Mucosa of stomach (tissue), 1 donor: ENCODE measurements around the gene ERG.

Experiments used
- H3K27me3 ChIP-seq: one replicate; pipeline ENCODE4 v1.7.0; 2013; ENCODE audit warnings: mild to moderate bottlenecking, low read length; ENCODE audit not compliant: control insufficient read depth, insufficient read depth
- H3K36me3 ChIP-seq: one replicate; pipeline ENCODE4 v1.7.0; 2013; ENCODE audit warnings: low read length; ENCODE audit not compliant: control insufficient read depth, insufficient read depth
- H3K4me1 ChIP-seq: one replicate; pipeline ENCODE4 v1.7.0; 2013; ENCODE audit warnings: mild to moderate bottlenecking, low read length; ENCODE audit not compliant: control insufficient read depth, insufficient read depth
- H3K4me3 ChIP-seq: one replicate; pipeline ENCODE4 v1.7.0; 2013; ENCODE audit warnings: low read length
- H3K9ac ChIP-seq: one replicate; pipeline ENCODE4 v1.7.0; 2013; ENCODE audit warnings: mild to moderate bottlenecking, low read length, moderate library complexity
- H3K9me3 ChIP-seq: one replicate; pipeline ENCODE4 v1.7.0; 2013; ENCODE audit warnings: mild to moderate bottlenecking, low read length, moderate library complexity; ENCODE audit not compliant: control insufficient read depth
- donor health status: Pancreatic carcinoma.

ERG gene, protein sequence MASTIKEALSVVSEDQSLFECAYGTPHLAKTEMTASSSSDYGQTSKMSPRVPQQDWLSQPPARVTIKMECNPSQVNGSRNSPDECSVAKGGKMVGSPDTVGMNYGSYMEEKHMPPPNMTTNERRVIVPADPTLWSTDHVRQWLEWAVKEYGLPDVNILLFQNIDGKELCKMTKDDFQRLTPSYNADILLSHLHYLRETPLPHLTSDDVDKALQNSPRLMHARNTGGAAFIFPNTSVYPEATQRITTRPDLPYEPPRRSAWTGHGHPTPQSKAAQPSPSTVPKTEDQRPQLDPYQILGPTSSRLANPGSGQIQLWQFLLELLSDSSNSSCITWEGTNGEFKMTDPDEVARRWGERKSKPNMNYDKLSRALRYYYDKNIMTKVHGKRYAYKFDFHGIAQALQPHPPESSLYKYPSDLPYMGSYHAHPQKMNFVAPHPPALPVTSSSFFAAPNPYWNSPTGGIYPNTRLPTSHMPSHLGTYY

DNA sequence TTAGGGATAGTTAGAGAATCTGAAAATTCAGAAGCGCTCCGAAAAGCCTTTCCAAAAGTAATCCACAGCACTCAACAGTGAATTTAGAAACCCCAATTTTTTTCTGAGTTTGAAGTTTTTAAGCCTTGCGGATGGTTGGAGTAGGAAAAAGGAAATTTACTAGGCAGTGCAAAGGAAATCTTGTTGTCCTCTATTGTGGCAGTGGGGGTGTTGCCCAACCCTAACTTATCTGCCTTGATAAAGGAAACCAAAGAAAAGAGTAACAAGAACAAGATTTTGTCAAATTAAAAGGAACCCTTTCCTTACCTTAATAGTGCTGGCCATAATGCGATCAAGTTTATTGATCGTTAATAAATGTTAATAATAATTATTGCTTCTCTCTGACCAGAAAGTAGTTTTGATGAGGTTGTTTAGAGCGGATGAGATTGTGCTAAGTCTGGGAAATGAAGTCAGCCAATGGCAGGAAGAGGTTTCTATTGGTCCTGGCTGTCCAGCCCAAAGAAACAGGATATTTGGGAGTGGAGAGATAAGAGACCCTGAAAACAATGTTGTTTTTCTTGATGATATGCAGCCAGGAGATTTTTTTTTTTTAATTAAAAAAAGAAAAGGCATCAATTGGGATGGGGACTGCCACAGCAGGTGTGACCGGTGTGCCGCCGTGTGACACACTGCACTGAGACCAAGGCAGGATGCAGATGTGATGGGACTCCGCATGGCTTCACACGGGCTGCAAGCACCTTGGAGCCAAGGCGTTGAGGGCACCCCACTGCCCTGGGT is at the start of gene ERG:
TSS of gene ERG (minus strand) at position 421 of the 777 bp plus-strand sequence. CDS start at position 324, 97 bp downstream.
- Histone ChIP-seq H3K9ac (no peak within 1 kb of the TSS), H3K27me3 (no peaks in the 10 kb centered on the region), H3K4me3 (no peak within 1 kb of the TSS), H3K9me3 (no peaks in the 10 kb centered on the region), H3K36me3 (no peaks in the 10 kb centered on the region), H3K4me1 (no peaks in the 10 kb centered on the region)

DNA sequence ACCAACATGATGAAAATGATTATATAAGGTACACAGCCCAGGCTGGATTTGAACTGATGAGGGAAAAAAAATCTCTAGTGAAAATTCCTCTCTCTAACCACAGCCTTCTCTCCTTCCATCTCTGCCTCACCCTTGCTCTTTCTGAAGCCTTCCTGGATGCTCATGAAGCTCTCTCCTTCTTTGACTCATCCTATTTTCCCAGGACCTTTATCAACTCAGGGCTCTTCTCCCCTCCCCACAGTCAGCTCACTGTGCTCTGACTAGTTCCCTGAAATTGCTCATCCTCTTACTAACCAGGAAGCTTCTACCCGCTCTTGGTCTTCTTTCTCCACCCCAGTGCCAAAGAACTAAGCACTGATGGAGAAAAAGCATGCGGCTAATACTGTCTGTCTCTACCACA is 46.4 kb upstream of the ERG start:
- H3K4me1 ChIP-seq = no peaks in the 10 kb centered on the region
- no peak overlapping the region for H3K9ac ChIP-seq
- H3K9me3 ChIP-seq = no peaks in the 10 kb centered on the region
- H3K36me3 ChIP-seq = no peaks in the 10 kb centered on the region
- H3K27me3 ChIP-seq = no peaks in the 10 kb centered on the region
- no peak overlapping the region for H3K4me3 ChIP-seq

DNA sequence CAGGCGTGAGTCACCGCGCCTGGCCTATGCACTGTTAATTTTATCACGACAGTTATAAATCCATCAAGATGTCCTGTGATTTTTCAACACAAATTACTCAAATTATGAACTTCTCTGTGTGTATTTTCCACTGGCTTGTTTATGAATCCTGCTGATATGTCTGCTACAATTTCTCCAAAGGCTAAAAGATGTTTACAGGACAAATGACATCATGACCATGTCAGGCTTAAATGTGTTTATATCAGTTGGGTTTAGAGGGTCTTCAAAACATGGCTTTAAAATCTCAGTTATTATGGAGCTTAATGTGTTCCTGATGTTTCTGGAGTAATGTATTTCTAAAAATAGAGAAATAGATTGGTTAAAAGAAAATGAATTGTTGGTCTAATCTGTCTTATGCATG is 44.0 kb upstream of the ERG start:
- Histone ChIP-seq H3K9me3 (no peaks in the 10 kb centered on the region), H3K36me3 (no peaks in the 10 kb centered on the region), H3K9ac (no peak overlapping the region), H3K27me3 (no peaks in the 10 kb centered on the region), H3K4me1 (no peaks in the 10 kb centered on the region), H3K4me3 (no peak overlapping the region)

DNA sequence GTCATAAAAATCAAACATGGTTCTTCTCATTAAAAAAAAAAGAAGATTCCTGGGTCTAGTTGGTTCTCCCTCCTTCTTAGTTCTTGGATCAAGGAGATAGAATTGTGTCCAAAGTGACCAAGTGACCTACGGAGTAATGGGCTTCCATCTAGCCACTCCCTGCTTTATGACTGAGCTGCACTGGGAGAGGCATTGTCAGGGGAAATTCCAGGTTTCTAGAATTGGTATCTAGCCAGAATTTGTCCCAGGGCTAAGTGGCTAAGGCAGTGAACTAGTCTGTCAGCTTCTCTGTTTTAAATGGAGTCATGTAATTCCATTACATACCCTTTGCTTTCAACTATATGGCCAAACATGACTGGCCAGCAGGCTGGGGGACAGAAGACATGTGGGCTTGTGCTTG is 40.1 kb upstream of the ERG start:
- no peak overlapping the region for H3K9ac ChIP-seq
- H3K4me1 ChIP-seq = no peaks in the 10 kb centered on the region
- H3K36me3 ChIP-seq = no peaks in the 10 kb centered on the region
- no peaks in the 10 kb centered on the region for H3K9me3 ChIP-seq
- no peak overlapping the region for H3K4me3 ChIP-seq
- H3K27me3 ChIP-seq = no peaks in the 10 kb centered on the region

DNA sequence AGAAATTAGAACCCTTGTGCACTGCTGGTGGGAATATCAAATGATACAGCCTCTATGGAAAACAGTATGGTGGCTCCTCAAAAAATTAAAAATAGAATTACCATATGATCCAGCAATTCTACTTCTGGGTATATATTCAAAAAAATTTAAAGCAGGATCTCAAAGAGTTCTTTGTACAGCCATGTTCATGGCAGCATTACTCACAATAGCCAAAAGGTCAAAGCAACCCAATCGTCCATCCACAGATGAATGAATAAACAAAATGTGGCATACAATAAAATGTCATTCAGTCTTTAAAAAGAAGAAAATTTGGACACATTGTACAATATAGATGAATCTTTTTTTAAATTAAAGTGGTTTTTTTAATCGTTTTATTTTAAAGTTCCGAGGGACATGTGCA is 36.3 kb upstream of the ERG start:
- no peaks in the 10 kb centered on the region for H3K9me3 ChIP-seq
- no peak overlapping the region for H3K9ac ChIP-seq
- H3K4me1 ChIP-seq = no peaks in the 10 kb centered on the region
- H3K27me3 ChIP-seq = no peaks in the 10 kb centered on the region
- no peaks in the 10 kb centered on the region for H3K36me3 ChIP-seq
- H3K4me3 ChIP-seq = no peak overlapping the region

DNA sequence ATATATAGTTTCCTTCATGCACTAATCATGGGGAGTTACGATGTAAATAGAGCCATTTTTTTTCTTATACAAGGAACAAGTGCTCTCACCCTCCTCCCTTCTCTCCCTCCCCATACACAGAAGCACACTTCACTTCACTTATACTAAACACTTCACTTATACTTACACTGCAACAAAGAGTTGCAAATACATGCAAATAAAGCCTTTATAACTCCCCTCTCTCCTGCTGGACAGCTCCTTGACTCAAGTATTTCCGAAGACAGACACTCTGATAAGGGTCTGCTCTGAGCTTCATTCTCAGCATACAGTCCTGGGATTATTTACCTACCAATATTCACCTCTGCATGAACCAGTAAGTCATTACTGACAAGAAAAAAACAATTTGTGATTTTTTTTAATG is 35.6 kb upstream of the ERG start:
- Histone ChIP-seq H3K4me3 (no peak overlapping the region), H3K27me3 (no peaks in the 10 kb centered on the region), H3K4me1 (no peaks in the 10 kb centered on the region), H3K9ac (no peak overlapping the region), H3K36me3 (no peaks in the 10 kb centered on the region), H3K9me3 (no peaks in the 10 kb centered on the region)

DNA sequence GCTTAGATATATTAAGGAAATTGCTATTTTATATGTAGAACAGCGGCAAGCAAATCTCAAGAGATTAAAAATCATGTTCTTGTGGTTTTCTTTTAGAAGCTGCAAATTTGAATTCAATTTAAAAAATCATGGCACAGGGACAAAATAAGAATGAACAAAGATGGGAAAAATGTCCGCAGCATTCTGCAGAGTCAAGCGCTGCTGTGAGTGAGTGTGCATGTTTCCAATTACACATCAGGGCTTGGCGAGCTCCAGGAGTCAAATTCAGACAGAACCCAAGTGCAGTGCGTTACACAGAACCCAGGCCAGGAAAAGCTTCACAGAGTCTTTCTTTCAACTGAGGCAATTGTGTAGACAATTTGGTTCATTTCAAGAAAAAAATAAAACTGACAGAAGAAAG is 33.3 kb upstream of the ERG start:
- peaks cover 9% of the 10 kb centered on the region for H3K4me1 ChIP-seq
- no peaks in the 10 kb centered on the region for H3K36me3 ChIP-seq
- no peaks in the 10 kb centered on the region for H3K27me3 ChIP-seq
- H3K9ac ChIP-seq = no peak overlapping the region
- no peaks in the 10 kb centered on the region for H3K9me3 ChIP-seq
- no peak overlapping the region for H3K4me3 ChIP-seq

DNA sequence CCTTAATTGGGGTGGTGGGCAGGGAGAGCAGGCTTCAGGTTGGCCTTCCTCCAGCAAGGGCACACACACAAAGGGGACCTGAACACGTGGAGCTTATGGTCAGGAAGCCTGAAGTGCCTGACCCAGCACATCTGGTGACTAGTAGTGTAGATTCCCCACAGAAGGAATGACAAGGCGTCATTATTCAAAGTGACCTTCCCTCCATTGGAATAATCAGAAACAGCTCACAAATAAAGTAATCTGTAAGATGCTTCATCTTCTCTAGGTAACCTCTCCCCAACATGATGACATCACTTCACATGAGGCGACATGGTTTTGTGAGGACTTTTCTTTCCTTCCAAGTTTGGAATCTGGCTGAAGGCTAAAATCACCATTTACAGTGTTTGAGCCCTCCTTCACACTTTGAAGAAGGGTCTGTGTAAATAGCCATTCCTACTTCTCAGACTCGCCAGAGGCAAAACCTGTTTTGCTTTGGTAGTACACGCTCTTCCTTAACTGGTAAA is 32.8 kb upstream of the ERG start:
- Histone ChIP-seq H3K9me3 (no peaks in the 10 kb centered on the region), H3K36me3 (no peaks in the 10 kb centered on the region), H3K27me3 (no peaks in the 10 kb centered on the region), H3K9ac (no peak overlapping the region), H3K4me3 (no peak overlapping the region), H3K4me1 (peaks cover 9% of the 10 kb centered on the region)

DNA sequence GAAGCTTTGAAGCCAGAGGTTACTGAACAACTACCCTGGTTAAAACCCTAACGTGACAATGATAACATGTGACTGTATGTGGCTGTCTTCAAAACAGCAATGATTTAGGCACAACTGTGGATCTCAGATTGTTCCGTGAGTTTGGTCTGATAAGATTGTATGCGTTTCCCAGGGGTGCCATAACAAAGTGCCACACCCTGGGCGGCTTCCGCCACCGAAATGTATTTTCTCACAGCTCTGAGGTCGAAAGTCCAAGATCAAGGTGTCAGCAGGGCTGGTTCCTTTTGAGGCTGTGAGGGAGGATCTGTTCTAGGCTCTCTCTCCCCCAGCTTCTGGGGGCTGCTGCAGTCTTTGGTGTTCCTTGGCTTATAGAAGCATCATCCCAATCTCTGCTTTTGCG is 29.5 kb upstream of the ERG start:
- no peaks in the 10 kb centered on the region for H3K27me3 ChIP-seq
- H3K36me3 ChIP-seq = no peaks in the 10 kb centered on the region
- peaks cover 9% of the 10 kb centered on the region for H3K4me1 ChIP-seq
- H3K9me3 ChIP-seq = no peaks in the 10 kb centered on the region
- H3K9ac ChIP-seq = no peak overlapping the region
- no peak overlapping the region for H3K4me3 ChIP-seq

DNA sequence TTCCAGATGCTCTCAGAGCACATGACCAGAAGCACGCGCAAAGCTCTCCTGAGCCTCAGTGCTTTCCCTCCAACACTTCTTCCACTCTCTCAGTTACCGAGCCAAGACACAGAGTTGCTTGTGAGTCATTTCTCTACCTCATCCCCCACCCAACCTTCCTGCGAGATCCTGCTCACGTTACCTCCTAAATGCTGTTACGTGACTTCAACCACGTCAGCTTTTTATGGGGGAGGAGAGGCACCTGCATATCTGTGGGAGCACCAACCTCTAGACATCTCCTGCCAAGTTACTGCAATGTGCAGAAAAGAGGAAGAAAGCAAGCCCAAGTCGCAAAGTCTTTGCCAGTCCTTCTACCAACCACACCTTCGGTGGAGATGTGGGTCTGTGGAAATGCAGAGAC is 27.2 kb upstream of the ERG start:
- no peaks in the 10 kb centered on the region for H3K9me3 ChIP-seq
- H3K4me3 ChIP-seq = no peak overlapping the region
- H3K27me3 ChIP-seq = no peaks in the 10 kb centered on the region
- no peaks in the 10 kb centered on the region for H3K36me3 ChIP-seq
- no peak overlapping the region for H3K9ac ChIP-seq
- H3K4me1 ChIP-seq = peaks cover 9% of the 10 kb centered on the region

DNA sequence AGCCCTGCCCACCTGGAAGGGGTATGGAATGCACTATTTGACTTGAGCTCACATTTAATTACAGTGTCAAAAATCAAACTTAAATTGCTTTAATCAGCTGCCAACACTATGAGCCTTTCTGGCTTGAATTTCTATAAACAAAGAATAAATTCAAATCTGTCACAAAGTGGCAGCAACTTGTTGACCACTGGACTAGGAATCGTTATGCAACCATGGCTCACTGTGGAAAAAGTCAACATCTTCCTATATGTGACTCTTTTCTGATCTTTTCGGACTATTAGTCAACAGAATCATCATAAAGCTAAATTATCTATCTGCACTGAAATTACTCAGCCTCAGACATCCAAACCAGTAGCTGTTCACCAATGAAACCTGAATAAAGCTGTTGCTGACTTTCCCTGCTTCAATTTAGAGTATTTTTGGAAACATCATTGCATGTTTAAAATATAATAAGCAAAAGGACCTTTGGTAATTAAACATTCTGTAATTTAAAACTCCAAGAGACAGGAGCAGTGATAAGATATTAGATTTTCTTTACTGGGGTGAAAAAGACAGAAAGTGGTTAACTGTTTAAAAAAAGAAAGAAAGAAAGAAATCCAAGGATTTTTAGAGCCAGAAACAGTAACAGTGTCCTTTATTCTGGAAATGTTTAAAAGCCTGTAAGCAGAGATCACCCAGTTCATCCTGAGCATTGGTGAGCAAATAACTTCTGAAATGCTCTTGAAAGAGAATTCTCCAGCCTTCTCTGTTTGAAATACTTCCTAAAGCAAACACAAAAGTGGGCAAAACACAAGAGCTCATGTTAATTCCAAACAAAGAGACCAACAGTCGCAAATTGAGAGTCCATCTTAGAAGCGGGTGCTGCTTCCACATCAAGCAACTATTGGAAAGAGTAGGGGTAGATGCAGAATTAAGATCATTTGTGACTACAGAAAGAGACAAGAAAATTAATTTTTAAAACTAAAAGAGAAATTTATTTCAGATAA is 26.2 kb upstream of the ERG start:
- H3K9me3 ChIP-seq = no peaks in the 10 kb centered on the region
- no peaks in the 10 kb centered on the region for H3K36me3 ChIP-seq
- no peak overlapping the region for H3K9ac ChIP-seq
- H3K4me1 ChIP-seq = peaks cover 9% of the 10 kb centered on the region
- H3K27me3 ChIP-seq = no peaks in the 10 kb centered on the region
- no peak overlapping the region for H3K4me3 ChIP-seq
